HTR-8/SVneo (cell line): ENCODE data around the gene ABCB8.
A peak's percentile ranks its signal among the peaks of the same experiment; 100 is the strongest.
"Not testable (repeated sequence)": the region's sequence is repeated elsewhere in the genome, so short reads cannot be mapped to it uniquely, and the experiment has no call there.

Experiments used
- DNase-seq: peaks from one replicate; pipeline ENCODE4 v3.0.0; 2011; ENCODE audit warnings: low spot score, mixed read lengths; ENCODE audit not compliant: insufficient read length
- FAIRE-seq: peaks from 2 replicates; lab custom pipeline; 2011; peaks lifted over from hg19 to GRCh38; lab: Jason Lieb, UNC

Gene ABCB8

GRCh38 chr7:151031011-151031410 lies 2.8 kb downstream of the ABCB8 start:
- no peak for FAIRE-seq

GRCh38 chr7:151032936-151033863 lies 5.0 kb downstream of the ABCB8 start:
- FAIRE-seq: no peak
- DNase-seq: no peak

More at GRCh38 chr7:151031011-151031410, 2.8 kb downstream of the ABCB8 start:
- DNase-seq: no peak

- FAIRE-seq: no peak
- DNase-seq: no peak
Observed at GRCh38 chr7:151033864-151034249, 5.6 kb downstream of the ABCB8 start.

GRCh38 chr7:151034312-151035025 lies 6.2 kb downstream of the ABCB8 start:
- DNase-seq: no peak
- no peak for FAIRE-seq

GRCh38 chr7:151035026-151035717 lies 6.9 kb downstream of the ABCB8 start:
- no peak for FAIRE-seq
- DNase-seq: no peak

- FAIRE-seq: no peak
- no peak for DNase-seq
Observed at GRCh38 chr7:151035902-151036301, 7.7 kb downstream of the ABCB8 start.

- FAIRE-seq (peak; percentile 95), DNase-seq (peak; percentile 81)
Observed at GRCh38 chr7:151038951-151039849, 10.9 kb downstream of the ABCB8 start.

GRCh38 chr7:151039850-151040548 lies 11.7 kb downstream of the ABCB8 start:
- FAIRE-seq: no peak
- DNase-seq: no peak

GRCh38 chr7:151040616-151041375 lies 12.5 kb downstream of the ABCB8 start:
- DNase-seq (no peak), FAIRE-seq (no peak)

- DNase-seq, FAIRE-seq: not testable (repeated sequence)
Observed at GRCh38 chr7:151043449-151043848, 15.2 kb downstream of the ABCB8 start.

- DNase-seq (no peak), FAIRE-seq (no peak)
Observed at GRCh38 chr7:151043959-151044358, 15.7 kb downstream of the ABCB8 start.

GRCh38 chr7:151045262-151045661 lies 17.0 kb downstream of the ABCB8 start:
- FAIRE-seq (no peak), DNase-seq (no peak)

GRCh38 chr7:151045967-151046366 lies 17.7 kb downstream of the ABCB8 start:
- no peak for DNase-seq
- no peak for FAIRE-seq

GRCh38 chr7:151046603-151047573 lies 18.6 kb downstream of the ABCB8 start:
- DNase-seq (peak; percentile 58), FAIRE-seq (no peak)

- DNase-seq (no peak), FAIRE-seq (no peak)
Observed at GRCh38 chr7:151047976-151048815, 19.9 kb downstream of the ABCB8 start, which contains the start of gene ASIC3. TSS of gene ASIC3 (plus strand) at chr7:151048531. CDS start at chr7:151048886, 355 bp downstream.

GRCh38 chr7:151048911-151049463 lies 20.7 kb downstream of the ABCB8 start:
- FAIRE-seq (no peak), DNase-seq (no peak)
